NCI-H524 (cell line): ENCODE data around the gene ABCB6.
A peak's percentile ranks its signal among the peaks of the same experiment; 100 is the strongest.

Experiments used
- DNase-seq, 2 experiments: peaks; one replicate each; lab custom pipeline; 2025; lab: John Stamatoyannopoulos, UW

The ABCB6 gene

DNA sequence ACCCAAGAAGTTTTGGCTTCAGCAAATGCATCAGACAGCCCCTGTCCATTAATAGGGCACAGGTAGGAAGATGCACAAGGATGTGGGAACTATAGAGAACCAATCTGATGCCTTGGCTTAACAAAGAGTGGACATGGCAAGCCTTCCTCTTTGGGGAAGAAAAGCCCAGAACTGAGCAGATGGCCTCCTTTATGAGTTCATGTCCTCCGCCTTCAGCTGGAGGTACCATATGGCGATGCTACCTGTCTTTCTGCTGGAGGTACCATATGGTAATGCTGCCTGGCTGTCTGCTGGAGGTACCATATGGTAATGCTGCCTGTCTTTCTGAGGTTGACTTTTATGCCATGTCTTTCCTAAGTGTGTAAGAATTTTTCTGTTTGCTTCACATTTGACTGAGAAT is 34.6 kb downstream of the ABCB6 start:
- peak; percentile 93 to 96 for DNase-seq

DNA sequence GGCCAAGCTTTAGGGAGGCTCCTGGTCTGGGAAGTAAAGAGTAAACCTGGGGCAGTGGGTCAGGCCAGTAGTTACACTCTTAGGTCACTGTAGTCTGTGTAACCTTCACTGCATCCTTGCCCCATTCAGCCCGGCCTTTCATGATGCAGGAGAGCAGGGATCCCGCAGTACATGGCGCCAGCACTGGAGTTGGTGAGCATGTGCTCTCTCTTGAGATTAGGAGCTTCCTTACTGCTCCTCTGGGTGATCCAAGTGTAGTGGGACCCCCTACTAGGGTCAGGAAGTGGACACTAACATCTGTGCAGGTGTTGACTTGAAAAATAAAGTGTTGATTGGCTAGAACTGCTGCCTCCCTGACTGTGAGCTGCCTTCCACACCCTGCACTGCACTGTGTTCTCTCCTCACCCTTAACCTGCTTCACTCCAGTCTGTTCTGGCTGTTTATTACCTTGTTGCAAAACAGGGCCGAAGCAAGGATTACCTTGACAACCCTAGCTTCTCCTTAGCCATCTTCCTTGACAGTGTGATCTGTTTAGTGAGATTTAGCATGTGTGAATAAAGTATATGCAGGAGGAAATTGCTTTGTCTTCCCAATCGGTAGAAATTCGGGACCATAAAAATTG is 35.5 kb downstream of the ABCB6 start:
- no peak for DNase-seq

DNA sequence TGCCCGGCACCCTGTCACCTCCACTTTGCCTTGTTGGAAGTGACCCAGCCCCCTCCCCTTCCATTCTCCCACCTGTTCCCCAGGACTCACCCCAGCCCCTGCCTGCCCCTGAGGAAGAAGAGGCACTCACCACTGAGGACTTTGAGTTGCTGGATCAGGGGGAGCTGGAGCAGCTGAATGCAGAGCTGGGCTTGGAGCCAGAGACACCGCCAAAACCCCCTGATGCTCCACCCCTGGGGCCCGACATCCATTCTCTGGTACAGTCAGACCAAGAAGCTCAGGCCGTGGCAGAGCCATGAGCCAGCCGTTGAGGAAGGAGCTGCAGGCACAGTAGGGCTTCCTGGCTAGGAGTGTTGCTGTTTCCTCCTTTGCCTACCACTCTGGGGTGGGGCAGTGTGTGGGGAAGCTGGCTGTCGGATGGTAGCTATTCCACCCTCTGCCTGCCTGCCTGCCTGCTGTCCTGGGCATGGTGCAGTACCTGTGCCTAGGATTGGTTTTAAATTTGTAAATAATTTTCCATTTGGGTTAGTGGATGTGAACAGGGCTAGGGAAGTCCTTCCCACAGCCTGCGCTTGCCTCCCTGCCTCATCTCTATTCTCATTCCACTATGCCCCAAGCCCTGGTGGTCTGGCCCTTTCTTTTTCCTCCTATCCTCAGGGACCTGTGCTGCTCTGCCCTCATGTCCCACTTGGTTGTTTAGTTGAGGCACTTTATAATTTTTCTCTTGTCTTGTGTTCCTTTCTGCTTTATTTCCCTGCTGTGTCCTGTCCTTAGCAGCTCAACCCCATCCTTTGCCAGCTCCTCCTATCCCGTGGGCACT is 36.2 kb downstream of the ABCB6 start:
- no peak for DNase-seq

DNA sequence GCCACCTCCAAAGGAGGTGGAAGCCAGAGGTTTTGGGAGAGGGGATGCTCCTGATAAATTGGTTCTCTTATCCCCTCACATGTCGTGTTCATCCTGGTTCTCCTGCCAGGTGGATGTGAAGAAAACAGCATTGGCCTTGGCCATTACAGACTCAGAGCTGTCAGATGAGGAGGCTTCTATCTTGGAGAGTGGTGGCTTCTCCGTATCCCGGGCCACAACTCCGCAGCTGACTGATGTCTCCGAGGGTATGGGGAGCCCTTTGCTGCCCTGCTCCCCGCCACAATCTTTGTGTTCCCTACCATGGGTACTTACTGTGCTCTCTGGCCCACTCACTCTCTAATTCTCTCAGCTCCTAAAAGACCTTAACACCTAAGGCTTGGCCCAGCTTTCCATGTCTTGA is 37.2 kb downstream of the ABCB6 start:
- DNase-seq = no peak

DNA sequence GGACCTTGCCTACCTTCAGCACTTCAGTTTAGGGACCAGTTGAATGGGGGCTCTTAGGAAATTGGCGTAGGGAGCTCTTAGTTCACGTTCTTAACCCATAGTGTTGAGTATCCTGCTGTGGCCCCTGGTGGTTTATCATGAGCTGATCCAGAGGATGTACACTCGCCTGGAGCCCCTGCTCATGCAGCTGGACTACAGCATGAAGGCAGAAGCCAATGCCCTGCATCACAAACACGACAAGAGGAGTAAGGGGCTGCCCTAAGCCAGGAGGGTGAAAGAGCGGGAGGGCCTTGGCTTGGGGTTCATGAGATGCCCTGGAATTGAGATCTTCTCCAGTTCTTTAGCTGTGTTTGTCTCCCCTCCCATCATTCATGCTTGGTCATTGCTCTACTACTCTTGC is 37.8 kb downstream of the ABCB6 start:
- no peak for DNase-seq

DNA sequence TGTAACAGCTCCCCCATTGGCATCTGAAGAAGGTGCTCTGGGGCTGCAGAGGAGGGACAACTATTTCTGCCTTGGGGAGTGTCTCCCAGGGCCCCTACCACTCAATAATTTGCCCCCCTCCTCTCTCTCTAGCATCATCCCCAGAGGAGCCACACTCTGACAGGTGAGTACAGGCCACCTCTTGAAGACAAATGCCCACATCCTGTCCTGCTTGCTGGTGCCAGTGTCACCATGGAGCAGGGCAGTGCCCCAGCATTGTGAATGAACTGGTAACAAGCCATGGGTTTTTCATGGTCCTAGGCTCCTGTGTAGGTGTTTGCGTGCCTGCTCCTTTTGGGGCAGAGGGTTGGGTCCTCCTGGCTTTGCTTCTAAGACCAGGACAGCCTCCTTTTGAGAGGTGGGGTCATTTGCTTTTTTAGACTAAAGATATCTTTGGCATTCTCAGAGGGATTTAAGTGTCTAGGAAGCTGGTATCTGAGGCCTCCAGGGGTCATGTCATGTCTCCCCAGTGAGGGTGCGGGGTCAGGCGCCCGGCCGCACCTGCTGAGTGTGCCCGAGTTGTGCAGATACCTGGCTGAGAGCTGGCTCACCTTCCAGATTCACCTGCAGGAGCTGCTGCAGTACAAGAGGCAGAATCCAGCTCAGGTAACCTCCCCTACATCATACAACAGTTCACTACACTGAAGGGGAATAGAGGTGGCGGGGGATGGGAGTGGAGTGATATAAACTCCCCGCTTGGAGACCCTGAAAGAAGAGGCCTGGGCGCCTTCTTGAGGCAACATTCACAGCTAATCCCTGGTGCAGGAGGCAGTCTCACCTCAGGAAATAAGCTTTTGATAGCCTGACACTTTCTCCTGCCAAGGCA is 38.9 kb downstream of the ABCB6 start:
- DNase-seq = no peak

DNA sequence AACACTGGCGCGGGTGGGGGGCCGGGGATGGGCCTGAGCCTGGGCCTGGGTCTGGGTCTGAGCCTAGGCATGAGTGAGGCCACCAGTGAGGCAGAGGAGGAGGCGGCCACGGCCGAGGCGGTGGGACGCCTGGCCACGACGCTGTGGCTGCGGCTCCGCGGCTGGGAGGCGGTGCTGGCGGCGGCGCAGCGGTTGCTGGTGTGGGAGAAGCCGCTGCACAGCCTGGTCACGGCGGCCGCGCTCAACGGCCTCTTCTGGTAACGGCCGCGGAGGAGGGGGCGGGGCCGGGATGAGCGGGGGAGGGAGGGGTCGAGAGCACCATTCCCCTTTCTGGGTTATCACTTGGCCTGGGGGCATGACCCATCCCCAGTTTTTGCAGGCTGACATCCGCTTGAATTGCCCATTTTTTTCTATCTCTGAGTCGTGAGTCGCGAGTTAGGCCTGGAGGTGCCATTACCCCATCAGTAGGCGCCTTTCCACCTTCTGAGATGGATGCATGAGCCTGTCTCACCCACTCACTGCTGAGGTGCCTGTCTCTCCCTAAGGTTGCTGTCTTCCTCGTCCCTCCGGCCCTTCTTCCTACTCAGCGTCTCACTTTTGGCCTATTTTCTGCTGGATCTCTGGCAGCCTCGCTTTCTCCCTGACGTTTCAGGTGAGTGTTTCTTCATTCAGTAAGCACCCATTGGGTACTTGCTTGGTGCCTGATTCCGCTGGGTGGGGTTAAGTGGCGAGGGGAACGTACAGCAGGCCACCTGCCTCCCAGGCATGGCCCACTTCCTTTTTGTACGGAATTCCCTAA is 40.2 kb downstream of the ABCB6 start:
- DNase-seq = no peak

DNA sequence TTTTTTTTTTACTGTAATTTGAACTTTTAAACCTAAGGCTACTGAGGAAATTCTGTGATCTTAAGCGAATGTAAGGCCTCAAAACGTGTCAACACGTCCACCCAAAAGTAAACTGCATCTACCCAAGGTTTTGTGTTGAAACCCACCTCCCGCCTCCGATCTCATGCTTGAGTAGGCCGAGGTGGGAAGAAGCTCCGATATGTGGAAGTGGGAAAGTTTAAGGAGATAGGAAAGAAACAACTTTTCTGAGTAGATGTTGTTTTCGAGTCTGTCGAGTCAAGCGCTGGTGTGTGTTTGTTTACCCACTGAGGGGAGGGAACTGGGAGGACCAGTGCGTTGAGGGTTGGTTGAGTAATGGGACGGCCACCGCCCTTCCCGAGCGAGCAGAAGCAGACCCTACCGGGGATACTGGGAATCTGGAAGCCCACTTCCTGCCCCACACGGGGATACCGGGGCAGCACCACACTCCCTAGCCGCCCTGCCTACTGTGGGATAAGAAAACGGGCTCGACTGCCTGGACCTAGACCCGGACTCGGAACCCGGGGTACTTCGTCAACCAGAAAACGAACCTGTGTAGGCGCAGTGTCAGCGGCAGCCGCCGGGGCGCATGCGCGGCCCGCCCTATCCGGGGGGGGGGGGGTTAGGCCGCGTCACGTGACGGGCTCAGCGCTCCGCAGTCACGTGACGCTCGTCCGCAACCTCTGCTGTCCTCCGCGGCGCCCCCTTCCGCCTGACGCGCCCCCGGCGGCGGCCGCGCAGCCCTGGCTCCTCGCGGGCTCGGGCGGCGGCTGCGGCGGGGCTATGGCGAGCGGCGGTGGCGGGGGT is 41.0 kb downstream of the ABCB6 start, which contains the start of gene RETREG2:
Gene RETREG2, plus strand, starts transcription at position 724 of the 825 bp plus-strand sequence. Its CDS starts 78 bp downstream, at position 802.
- DNase-seq = peak; percentile 58 to 85

DNA sequence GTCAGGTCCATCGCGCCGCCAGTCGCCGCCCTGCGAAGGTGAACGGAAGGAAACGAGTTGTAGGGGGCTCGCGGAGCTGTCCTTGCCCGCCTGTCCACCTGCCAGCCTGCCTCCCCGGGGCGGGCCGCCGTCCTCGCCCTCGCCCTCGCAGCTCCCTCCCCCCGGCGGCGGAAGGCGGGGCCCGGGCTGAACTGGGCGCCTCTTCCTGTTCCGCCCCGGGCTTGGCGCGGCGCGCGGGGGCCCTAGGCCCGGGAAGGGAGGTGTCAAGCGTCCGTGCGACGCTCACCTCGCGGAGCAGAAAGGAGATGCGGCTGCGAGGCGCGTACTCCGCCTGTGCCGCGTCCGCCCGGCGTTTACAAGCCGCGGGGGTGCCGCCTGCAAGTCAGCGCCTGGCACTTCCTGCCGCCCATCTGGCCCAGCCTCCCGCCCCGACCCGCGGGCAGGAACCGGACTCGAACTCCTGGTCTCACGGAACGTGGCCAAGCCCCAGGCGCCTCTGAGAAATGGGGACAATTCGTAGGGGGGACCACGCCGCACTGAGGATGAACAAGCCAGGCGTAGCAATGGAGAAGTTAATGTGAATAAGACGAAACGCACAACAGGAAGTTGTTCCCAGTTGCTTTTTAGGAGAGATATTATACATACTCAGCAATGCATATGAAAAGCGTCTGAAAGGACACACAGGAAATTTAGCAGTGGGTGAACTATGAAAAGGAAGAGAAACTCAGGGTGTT is 41.8 kb downstream of the ABCB6 start, which contains the start of gene CNPPD1:
Gene CNPPD1, minus strand, starts transcription at position 108 of the 734 bp plus-strand sequence. Its CDS starts 97 bp downstream, at position 11.
- DNase-seq = peak; percentile 56 to 77

DNA sequence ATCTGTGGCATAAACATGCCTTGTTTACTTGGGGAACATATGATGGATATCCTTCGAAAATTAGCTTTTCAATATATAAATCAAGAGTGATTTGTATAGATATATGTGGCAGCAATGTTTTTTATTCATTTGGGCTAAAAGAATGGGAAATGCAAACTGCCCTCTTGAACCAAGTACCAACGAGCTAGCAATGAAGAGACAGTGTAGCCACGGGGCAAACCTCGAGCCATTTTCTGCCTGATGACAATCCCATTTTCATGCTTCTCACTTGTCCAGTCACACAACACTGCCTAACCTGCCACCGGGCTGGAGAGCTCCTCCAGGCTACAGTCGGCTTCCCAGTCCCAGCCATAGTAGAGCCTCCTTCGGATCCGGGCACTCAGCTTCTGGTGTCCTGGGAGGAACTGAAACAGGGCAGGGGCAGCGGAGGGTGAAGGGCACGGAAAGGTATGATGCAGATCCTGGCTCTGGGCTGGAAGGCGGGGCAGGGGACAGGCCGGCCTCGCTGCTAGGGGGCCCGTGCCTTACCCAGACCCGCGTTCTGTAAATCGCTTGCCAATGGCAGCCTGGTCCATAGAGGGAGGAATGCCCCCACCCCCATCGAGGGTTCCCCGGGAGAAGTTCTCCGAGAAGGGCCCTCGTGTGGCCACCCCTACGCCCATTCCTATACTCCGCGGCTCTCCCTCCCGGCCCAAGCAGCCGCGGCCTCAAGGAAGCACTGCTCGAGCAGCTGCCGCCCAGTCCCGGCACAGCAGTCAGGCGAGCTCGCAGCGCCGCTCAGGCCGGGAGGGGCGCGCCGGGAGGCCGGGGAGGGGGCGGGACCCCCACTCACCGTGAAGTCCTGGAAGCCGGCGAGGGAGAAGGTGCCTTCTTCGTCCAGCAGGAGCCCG is 42.6 kb downstream of the ABCB6 start:
- peak in 1 of 2 experiments; percentile 60 for DNase-seq

DNA sequence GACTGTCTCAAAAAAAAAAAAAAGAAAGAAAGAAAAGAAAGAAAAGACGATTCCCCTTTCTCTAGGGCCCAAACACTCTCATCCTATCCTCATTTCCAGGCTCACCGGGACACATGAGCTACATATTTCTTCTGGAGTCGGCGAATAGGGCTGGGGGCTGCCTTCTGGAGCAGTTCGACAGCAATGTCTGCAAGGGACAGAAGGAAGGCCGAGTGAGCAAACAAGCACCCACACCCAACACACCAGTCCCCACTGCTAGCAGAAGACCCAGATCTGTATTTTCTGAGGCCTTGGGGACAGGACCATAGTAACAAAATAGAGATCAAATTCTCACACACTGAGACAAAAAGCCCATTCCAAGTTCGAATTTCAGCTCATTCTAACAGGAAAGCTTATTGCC is 43.3 kb downstream of the ABCB6 start:
- DNase-seq = no peak

DNA sequence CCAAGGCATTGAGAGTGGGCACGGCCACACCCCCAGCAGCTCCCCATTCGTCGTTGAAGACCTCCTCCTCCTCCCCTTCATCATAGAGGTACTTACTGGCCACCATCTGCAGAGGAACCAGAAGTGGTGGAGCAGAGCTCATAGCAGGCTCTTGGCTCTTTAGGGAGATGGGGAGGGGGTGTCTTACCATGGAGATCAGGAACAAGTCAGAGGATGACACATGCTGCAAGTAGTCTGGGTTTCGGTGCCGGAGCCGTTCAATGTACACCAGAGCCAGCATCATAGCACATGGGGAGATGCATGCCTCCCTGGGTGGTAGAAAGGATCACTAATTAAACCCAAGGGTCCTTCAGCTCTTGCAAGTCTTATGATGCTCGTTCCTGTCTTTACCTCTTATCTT is 44.0 kb downstream of the ABCB6 start:
- no peak for DNase-seq

DNA sequence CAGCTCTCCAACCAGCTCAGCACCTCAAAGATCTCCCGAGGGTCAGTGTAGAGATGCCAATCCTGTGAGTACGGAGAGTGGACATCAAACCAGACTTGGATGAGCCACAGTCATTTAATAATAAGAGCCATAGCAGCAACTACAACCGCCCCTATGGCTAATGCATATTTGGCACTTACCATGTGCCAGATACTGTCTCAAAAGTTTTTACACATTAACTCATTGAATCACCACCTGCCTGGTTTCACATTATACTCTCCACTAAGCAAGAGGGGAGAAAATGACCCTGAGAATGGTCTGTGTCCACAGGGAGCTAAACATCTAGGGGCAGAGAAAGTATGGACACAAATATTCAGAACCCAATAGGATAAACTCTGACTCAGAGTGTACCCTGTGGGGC is 44.6 kb downstream of the ABCB6 start:
- DNase-seq = no peak

DNA sequence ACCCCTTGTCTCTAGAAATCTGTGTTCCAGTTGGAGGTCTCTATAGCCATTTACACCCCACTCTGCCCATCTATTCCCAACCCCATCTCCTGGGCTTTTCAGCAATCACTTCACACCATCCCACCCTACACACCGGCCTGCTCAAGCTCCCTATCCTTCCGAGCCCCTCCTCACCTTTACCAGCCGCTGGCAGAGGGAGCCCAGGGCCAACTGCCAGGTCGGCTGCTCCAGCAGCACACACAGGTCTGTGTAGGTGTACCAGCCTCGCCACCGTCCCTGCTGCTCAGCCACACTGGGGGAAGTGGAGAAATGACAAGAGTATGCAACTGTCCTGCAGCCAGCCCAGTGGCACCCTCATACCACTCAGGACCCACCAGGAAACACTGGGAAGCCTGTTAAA is 45.6 kb downstream of the ABCB6 start:
- no peak for DNase-seq

DNA sequence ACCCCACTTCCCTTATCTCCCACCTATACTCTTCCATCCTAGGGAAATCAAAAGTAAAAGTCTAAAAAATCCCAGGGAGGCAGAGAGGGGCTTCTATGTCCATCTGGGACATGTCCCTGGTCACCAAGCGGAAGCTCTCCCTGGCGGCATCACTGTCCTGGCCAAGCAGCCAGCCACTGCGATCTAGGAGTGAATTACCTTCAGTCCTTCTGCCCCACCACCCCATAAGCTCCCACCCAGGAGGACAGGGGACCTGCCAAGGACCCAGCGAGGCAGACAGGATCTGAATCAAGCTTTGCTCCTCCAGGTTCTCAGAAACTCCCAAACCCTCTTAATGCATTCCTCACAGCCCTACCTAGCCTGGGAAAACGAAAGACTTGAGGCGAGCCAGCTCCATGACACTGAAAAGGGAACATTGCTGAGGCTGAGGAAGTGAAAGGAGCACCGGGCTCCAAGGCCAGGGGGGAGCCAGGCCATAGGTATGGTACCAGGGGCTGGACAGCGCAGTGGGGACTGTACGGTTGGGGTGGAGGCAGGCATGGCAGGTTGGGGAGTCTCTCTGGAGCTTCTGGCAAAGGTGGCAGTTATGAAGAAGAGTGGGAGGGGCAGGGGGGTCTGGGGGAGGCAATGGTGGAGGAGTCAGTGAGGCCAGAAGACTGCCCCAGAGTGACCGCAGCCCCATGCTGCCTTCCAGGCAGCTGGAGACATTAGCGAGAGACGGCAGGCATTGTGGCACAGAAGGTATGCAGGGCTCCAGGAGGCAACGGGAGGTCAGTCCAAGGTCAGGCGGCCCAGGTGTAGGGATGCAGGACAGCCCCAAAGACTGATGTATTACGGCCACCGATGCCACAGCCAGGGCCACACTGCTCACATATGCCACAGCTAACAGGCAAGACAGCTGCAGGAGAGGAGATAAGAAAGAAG is 46.3 kb downstream of the ABCB6 start:
- no peak for DNase-seq

DNA sequence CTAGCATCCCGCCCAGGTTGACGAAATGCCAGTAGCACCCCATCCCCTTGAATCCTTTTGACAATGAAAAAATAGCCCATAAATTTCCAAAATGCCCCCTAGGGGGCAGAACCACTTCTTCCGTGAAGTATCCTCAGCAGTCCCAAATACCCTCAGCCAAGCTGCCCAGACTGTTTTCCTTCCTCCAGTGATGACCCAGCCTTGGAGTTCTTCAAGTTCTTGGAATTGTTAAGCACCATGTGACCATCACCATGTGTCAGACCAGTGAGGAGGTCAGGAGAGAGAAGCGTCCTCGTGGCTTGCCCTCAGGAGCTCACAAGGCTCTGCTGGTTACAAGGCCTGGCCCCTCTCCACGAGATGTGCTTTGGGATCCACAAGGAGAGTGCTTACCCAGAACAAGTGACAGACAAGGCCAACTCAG is 47.5 kb downstream of the ABCB6 start:
- peak; percentile 8 to 70 for DNase-seq

DNA sequence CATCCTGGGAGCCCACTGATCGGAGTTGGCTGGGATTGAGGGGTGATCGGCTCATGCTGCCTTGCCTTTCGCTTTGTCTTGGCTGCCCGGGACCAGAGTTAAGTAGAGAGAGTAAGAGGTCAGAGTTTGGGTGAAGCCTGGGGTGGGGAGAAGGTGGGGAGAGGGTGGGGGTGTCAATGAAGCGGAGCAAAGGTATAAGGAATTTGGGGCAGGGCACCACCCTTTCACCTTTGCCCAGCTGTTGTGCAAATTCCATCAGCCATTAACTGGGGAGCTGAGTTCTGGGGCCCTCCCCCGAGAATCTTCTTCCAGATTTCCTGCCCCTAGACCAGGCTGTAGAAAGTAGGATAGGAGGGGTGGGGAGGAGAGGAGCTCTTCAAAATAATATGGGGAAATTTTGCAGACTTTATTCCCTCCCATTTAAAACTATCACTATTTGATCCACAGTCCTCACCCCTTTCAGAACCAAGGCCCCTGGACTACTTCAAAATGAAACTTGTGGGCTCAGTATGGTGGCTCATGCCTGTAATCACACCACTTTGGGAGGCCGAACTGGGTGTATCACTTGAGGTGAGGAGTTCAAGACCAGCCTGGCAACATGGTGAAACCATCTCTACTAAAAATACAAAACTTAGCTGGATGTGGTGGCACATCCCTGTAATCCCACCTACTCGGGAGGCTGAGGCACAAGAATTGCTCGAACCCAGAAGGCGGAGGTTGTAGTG is 48.7 kb downstream of the ABCB6 start, which contains the start of gene SLC23A3:
Gene SLC23A3, minus strand, starts transcription at position 100 of the 725 bp plus-strand sequence. Its CDS starts 45 bp downstream, at position 55.
- no peak for DNase-seq
